Activated effector memory CD4-positive, alpha-beta T cell treated with anti-CD3 and anti-CD28 coated beads, Interleukin-2, amount 50 U/mL, for 16 hours (primary cell): ENCODE results near the gene APBB2.
"Not testable (repeated sequence)": the region's sequence is repeated elsewhere in the genome, so short reads cannot be mapped to it uniquely, and the experiment has no call there.

ENCODE experiments used
- DNase-seq: peaks from one replicate; pipeline ENCODE4 v3.0.0-alpha.2; 2020

The APBB2 gene

GRCh38 chr4:41155194-41155830, 59.0 kb downstream of the APBB2 start:
- no peak for DNase-seq

GRCh38 chr4:41154814-41155177, 59.5 kb downstream of the APBB2 start:
- no peak for DNase-seq

DNA sequence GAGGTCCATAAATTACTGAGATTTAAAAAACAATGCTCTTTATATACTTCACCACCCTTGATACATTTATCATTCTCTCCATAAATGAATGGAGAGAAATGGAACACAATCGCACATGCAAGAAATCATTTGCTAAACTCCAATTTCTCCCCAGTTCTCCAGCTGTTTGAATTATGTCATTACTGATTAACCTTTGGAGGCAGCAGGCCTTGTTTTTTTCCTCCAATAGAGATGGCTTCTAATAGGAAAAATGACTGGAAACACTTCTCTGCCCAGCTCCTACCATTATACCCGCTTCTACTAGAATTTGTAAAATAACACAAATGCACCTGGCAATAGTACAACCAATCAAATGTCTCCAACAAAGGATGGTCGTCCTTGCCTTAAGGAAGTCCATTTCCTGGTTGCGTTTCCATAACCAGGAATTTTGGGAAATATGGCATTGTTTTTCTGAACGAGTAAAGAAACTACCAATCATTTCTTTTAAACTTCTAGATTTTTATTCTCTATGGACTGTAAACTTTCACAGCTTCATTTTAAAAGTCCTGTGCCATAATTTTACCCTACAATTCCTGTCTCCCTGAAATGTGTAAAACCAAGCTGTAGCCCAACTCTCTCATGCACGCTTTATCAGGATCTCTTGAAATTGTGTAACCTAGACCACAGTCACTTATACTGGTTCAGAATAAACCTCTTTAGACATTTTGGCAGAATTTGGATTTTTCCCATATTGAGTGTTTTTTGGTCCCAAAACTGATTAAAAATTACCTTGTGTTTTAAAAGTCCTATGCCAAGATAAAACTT, 60.1 kb downstream of the APBB2 start:
- DNase-seq: no peak

GRCh38 chr4:41150401-41150800, 63.9 kb downstream of the APBB2 start:
- no peak for DNase-seq

DNA sequence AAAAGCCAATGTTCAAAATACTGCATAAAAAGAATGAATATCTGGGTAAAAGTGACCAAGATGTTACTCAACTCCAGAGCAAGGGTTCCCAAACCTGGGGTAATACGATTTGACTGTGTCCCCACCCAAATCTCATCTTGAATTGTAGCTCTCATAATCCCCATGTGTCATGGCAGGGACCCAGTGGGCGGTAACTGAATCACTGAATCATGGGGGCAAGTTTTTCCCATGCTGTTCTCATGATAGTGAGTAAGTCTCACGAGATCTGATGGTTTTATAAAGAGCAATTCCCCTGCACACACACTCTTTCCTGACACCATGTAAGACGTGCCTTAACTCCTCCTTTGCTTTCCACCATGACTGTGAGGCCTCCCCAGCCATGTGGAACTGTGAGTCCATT, 64.8 kb downstream of the APBB2 start:
- not testable (repeated sequence) for DNase-seq

- no peak for DNase-seq
Measured at GRCh38 chr4:41148931-41149330, 65.4 kb downstream of the APBB2 start.

GRCh38 chr4:41148292-41148691, 66.0 kb downstream of the APBB2 start:
- DNase-seq: no peak

- DNase-seq: not testable (repeated sequence)
Measured at GRCh38 chr4:41147570-41147969, 66.8 kb downstream of the APBB2 start.

DNA sequence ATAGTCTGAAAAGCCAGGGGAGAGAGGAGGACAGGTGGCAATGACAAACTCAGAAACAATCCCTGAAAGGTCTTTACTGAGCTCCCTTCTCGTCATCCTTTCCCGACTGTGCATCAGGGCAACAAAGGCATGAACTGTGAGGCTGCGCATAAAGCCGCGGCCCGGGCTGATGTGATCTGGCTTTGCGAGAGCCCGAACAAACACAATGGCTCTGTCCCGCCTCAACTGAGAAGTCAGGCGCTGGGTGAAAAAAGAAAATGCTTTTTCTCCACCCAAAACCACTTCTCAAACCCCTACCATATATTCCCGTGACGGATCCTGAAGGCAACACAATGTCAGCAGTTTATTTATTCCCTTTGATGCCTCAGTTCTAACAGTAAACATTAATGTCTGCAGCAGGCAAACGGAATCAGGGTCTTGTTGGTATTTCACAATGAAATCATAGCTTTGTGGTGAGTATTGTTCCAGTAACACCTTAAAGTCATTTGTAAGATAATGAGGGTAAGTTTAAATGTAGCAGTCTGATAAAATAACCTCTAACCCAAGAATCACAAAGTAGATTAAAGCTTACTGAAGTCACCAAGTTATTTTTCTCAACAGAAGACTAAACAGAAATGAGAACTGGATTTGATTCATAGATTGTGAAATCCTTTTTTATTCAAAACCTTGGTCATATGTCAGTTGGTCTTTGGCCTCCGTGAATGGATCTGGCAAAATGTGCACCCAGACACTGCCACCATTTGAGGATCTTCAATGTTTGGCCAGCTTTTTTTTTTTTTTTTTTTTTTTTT, 67.4 kb downstream of the APBB2 start:
- no peak for DNase-seq

- no peak for DNase-seq
Measured at GRCh38 chr4:41146196-41146595, 68.1 kb downstream of the APBB2 start.

DNA sequence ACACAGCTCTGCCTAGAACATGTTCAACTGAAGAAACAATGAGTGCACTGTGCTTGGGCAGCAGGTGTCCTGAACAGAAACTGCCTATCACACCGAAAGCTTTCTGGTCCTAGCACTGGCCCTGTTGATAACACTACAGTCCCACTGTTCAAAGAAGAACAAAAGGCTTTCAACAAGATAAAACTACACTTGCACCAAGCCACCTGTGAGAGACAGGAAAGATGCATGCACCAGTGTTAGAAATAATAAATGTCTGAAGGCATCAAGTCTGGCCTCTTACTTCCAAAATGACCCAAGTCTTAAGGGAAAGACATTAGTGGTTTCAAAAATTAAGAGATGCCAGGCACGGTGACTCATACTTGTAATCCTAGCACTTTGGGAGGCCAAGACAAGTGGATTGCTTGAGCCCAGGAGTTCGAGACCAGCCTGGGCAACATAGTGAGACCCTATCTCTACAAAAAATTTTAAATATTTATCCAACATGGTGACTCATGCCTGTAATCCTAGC, 68.7 kb downstream of the APBB2 start:
- no peak for DNase-seq

DNA sequence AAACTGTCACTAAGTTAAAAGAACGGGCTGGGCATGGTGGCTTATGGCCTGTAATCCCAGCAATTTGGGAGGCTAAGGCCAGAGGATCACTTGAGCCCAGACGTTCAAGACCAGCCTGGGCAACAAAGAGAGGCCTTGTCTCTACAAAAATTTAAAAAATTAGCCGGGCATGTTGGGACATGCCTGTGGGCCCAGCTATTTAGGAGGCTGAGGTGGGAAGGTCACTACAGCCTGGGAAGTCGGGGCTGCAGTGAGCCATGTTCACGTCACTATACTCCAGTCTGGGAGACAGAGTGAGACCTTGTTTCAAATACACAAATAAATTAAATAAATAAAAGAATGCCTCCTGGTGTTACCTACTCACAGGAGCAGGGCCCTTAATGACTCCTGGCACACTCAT, 69.5 kb downstream of the APBB2 start:
- no peak for DNase-seq

DNA sequence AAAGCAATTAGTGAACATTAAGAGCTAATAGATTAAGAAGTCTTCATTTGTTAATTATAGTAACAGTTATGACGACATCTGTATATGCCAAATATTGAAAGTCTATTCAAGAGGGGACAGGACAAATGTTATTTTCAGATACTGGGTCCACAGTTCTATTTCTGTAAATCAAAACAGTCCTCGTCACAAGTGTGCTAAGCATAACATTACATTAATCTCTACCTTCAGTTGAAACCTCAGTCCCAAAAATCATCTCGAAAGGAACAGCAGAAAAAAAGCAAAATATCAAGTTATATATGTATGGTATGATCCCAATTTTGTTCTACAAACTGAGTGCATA, 70.3 kb downstream of the APBB2 start:
- no peak for DNase-seq

DNA sequence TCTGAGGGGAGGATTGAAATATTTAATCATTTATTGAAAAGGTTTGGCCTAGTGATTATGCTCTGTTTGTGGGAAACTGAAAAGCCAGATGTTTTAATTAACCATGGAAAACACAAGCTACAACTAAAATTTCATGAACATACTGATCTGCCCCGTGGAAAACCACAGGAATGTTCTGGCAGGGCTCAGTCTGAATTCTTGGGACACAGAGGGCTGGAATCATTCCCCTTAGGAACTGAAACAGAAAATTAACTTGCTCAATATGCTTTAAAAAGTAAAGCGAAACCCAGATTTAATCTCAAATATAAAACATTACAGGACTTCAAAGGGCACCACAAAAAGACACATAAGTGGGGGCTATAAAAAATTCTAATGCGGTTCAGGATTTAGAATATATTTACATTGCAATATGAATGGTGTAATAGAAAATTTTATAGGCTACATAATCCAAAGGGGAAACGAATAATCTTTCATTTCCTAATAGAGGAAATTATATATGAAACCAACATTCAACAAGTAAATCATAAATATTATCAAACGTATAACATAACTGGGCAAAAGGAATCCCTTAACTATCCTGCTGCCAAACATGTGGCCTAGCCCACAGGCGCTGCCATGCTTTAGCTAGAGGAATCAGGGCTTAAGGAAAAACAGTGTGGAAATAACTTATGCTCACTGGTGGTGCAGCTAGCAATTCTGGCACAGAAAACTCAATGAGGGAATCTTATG, 70.9 kb downstream of the APBB2 start:
- no peak for DNase-seq

GRCh38 chr4:41142376-41143310, 71.7 kb downstream of the APBB2 start:
- no peak for DNase-seq

GRCh38 chr4:41141900-41142299, 72.4 kb downstream of the APBB2 start:
- DNase-seq: no peak

GRCh38 chr4:41140410-41140809, 73.9 kb downstream of the APBB2 start:
- no peak for DNase-seq

DNA sequence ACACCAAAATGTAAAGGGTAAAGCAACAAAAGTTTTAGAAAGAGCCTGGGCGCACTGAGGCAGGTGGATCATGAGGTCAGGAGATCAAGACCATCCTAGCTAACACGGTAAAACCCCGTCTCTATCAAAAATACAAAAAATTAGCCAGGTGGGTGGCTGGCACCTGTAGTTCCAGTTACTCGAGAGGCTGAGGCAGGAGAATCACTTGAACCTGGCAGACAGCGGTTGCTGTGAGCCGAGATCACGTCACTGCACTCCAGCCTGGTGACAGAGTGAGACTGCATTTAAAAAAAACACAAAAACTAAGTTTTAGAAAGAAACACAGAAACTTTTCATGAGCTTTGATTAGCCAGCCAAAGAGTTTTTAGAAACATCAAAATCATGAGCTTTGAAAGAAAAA, 76.5 kb downstream of the APBB2 start:
- no peak for DNase-seq

DNA sequence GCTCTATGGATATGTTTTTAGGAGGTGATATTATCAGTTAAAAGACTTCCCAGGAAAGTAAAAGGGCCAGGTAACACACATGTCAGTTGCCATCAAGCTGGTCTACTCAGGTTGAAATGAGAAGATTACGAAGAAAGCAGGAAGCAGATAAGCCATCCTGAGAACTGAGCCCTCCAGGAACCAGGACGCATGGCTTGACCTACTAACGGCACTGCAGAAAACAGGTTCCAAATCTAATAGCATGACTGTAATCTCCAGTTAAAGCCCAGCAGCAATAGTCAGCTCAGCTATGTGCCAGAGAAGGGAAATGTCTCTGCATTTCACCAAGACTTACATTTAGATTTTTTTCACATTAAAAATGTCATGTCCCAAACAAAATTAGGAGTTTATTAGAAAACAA, 77.9 kb downstream of the APBB2 start:
- DNase-seq: no peak

GRCh38 chr4:41135801-41136200, 78.5 kb downstream of the APBB2 start:
- no peak for DNase-seq

DNA sequence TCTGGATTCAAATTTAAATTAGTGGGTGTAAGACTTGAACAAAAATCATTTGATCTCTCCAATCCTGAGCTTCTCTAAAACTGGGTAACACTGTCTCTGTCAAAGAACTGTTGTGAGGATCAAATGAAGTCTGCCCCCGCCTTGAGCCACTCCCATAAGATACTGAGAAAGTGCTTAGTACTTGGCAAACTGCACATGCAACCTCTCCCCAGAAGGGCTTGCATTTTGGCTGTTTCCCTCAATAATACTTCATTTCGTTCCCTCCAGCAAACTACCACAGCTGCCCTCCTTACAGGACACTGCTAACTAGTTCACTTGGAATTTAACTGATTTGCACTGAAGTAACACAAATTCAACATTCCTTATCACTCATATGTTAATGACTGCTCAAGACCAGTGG, 79.8 kb downstream of the APBB2 start:
- DNase-seq: no peak

DNA sequence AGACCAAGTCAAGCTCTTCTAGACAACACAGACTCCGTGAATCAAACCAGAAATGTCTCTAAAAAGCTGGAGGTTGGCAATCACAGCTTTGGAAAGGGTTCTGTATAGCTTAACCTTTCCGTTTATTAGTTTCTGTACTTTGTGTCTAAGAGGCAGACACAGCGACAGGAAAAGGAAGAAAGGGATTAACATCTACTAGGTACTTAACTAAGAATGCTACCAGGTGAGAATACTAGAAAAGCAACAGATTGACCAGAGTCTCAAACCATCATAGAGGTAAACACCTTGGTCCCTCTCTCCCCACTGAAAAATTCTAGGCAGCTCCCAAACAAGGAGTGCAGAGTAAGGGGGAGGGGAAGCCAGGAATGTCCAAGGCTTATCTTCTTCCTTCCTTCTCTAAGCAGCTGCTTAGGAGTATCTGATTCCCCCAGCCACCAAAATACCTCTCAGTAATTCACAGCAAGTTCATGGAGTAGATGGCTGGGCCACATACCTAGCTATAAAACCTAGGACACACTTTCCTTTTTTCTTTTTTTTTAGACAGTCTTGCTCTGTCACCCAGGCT, 80.8 kb downstream of the APBB2 start:
- no peak for DNase-seq
